Measurements from ENCODE around the gene RAB28. TPM values are rescaled to one million over a fixed set of nuclear protein-coding genes. Genes with fewer than 3 reads are reported as not detected.
"Not testable (repeated sequence)": the region's sequence is repeated elsewhere in the genome, so short reads cannot be mapped to it uniquely, and the experiment has no call there.

RAB28 gene
- total RNA-seq, 2 donors from 2014 or later: 15.6 to 16.8 TPM

DNA sequence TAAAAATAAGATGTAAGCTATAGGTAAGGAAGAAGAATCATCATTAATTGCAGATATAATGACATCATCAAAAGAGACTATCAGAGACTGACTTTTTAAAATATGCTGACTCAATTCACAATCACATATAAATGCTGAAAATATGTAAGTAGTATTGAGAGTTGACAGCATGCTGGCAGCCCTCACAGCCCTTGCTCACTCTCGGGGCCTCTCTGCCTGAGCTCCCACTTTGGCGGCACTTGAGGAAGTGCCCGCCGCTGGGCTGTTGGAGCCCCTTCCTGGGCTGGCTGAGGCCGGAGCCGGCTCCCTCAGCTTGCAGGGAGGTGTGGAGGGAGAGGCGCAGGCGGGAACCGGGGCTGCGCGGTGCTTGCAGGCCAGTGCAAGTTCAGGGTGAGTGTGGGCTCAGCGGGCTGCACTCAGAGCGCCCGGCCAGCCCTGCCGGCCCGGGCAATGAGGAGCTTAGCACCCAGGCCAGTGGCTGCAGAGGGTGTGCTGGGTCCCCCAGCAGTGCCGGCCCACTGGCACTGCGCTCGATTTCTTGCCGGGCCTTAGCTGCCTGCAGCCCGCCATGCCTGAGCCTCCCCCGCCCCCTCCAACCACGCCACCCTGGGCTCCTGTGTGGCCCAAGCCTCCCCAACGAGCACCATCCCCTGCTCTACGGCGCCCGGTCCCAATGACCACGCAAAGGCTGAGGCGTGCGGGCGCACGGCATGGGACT, 68.9 kb downstream of the RAB28 start:
- no peak for ATAC-seq (replicated peaks in 1 of 2)
- peaks cover 14 to 16% of the 10 kb centered on the region in 2 donors for H3K36me3 Mint-ChIP-seq (ENCODE audit: insufficient read depth in 2 of 2)

DNA sequence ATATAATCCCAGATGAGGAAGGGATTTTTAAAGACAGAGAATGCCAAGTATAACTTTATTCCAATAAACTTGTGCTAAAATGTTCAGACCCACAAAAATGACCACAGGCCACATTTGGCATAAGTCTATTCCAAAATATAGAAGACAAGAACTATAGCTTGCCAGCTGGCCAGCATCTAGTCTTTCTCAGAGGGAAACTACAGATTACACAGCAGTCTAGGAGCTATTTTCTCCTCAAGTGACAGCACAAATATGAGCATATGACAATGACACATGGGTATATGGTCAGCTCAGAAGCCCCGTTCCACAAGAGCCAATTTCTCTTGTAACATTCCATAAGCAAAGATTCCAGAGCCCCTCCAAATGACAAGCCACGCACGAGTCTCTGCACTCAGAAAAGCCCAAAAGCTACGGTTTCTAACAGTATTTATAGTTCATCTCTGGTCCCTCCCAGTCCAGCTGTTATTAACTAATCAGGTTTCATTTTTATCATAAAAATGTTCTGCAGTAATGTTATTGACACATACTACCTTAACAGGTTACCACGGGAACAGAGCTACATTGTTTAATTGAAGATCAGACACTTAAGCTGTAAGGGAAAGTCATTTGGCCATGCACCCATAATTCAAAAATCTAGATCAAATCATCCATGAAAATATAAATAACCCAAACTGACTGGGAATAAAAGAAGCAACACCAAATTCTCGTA, 70.3 kb downstream of the RAB28 start:
- Mint-ChIP-seq H3K27me3 (ENCODE audit: low read depth) (no peaks in the 10 kb centered on the region), H3K9me3 (peaks cover 1 to 2% of the 10 kb centered on the region in 2 donors), H3K4me1 (ENCODE audit: low read depth) (peaks cover 19% of the 10 kb centered on the region), H3K4me3 (no peak overlapping the region), H3K27ac (no peak overlapping the region), H3K36me3 (ENCODE audit: insufficient read depth in 2 of 2) (peaks cover 8% of the 10 kb centered on the region in 2 donors)
- DNase-seq (no peak), ATAC-seq (replicated peaks in 1 of 2) (no peak)

More for the DNA sequence above, 68.9 kb downstream of the RAB28 start:
- no peak for DNase-seq
- H3K27ac Mint-ChIP-seq: no peak overlapping the region
- peaks cover 19% of the 10 kb centered on the region for H3K4me1 Mint-ChIP-seq (ENCODE audit: low read depth)
- H3K4me3 Mint-ChIP-seq: no peak overlapping the region
- no peaks in the 10 kb centered on the region for H3K27me3 Mint-ChIP-seq (ENCODE audit: low read depth)
- H3K9me3 Mint-ChIP-seq: peaks cover 7 to 10% of the 10 kb centered on the region in 2 donors

DNA sequence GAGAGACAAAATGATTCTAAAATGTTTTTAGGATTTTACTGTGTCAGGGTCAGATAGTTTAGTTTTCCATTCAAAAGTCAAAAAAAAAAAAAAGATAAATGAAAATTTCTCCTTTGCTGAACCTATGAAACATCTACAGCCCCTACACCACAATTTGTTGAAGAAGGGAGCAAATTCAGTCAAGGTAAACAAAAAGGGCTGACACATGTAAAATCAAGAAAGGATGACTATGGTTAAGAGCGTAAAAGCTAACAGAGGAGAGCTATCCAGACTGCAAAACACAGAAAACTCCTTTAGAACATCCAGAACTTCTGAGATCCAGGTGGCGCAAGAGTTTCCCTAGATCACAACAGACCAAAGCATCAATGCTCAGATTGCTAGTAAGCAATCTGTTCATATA, 72.2 kb downstream of the RAB28 start:
- Mint-ChIP-seq H3K27ac (no peak overlapping the region), H3K9me3 (peaks cover 0 to 1% of the 10 kb centered on the region in 2 donors), H3K27me3 (ENCODE audit: low read depth) (no peaks in the 10 kb centered on the region), H3K4me3 (no peak overlapping the region), H3K36me3 (ENCODE audit: insufficient read depth in 2 of 2) (peaks cover 4 to 9% of the 10 kb centered on the region in 2 donors), H3K4me1 (ENCODE audit: low read depth) (peaks cover 19% of the 10 kb centered on the region)
- ATAC-seq (replicated peaks in 1 of 2): no peak
- DNase-seq: no peak

DNA sequence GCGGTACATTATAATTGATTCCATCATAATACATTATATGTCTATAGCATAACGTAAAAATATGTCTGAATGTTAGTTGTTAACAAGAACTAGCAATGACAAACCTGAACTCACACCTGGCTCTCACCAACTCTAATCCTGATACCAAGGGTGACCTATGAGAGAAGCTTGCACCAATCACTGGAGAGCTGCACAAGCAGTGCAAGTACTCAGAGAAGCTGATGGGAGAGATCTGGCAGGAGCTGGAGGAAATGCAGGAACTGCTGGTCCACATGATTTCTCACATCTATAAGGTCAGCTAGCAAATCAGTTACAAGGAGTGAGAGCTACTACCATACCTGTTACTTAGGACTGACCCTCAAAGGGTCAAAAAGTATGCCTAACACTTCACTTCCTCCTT, 74.8 kb downstream of the RAB28 start:
- no peak overlapping the region for H3K4me3 Mint-ChIP-seq
- peaks cover 18% of the 10 kb centered on the region for H3K4me1 Mint-ChIP-seq (ENCODE audit: low read depth)
- H3K9me3 Mint-ChIP-seq: peaks cover 0 to 3% of the 10 kb centered on the region in 2 donors
- peaks cover 4 to 7% of the 10 kb centered on the region in 2 donors for H3K36me3 Mint-ChIP-seq (ENCODE audit: insufficient read depth in 2 of 2)
- ATAC-seq (replicated peaks in 1 of 2) (no peak), DNase-seq (no peak)
- no peaks in the 10 kb centered on the region for H3K27me3 Mint-ChIP-seq (ENCODE audit: low read depth)
- no peak overlapping the region for H3K27ac Mint-ChIP-seq

- H3K27me3 Mint-ChIP-seq (ENCODE audit: low read depth): not testable (repeated sequence)
These were observed 78.0 kb downstream of the RAB28 start for GRCh38 chr4:13406156-13406555.

GRCh38 chr4:13403833-13404232, 80.3 kb downstream of the RAB28 start:
- no peaks in the 10 kb centered on the region for H3K4me1 Mint-ChIP-seq (ENCODE audit: low read depth)
- ATAC-seq (replicated peaks in 1 of 2): no peak
- H3K27ac Mint-ChIP-seq: no peak overlapping the region
- H3K27me3 Mint-ChIP-seq (ENCODE audit: low read depth): no peaks in the 10 kb centered on the region
- peaks cover 0 to 3% of the 10 kb centered on the region in 2 donors for H3K9me3 Mint-ChIP-seq
- H3K36me3 Mint-ChIP-seq (ENCODE audit: insufficient read depth in 2 of 2): peaks cover 0 to 5% of the 10 kb centered on the region in 2 donors
- H3K4me3 Mint-ChIP-seq: no peak overlapping the region
- DNase-seq: no peak

More at GRCh38 chr4:13406156-13406555, 78.0 kb downstream of the RAB28 start:
- H3K27ac Mint-ChIP-seq; H3K4me3 Mint-ChIP-seq; H3K4me1 Mint-ChIP-seq (ENCODE audit: low read depth); H3K9me3 Mint-ChIP-seq; H3K36me3 Mint-ChIP-seq (ENCODE audit: insufficient read depth in 2 of 2); DNase-seq; ATAC-seq (replicated peaks in 1 of 2): not testable (repeated sequence)

- DNase-seq (no peak), ATAC-seq (replicated peaks in 1 of 2) (no peak)
- H3K36me3 Mint-ChIP-seq (ENCODE audit: insufficient read depth in 2 of 2): peaks cover 0 to 5% of the 10 kb centered on the region in 2 donors
- H3K27ac Mint-ChIP-seq: no peak overlapping the region
- H3K9me3 Mint-ChIP-seq: peaks cover 0 to 3% of the 10 kb centered on the region in 2 donors
- H3K4me3 Mint-ChIP-seq: no peak overlapping the region
- H3K4me1 Mint-ChIP-seq (ENCODE audit: low read depth): no peaks in the 10 kb centered on the region
- no peaks in the 10 kb centered on the region for H3K27me3 Mint-ChIP-seq (ENCODE audit: low read depth)
These were observed 80.8 kb downstream of the RAB28 start for GRCh38 chr4:13403326-13403725.

- ATAC-seq (replicated peaks in 1 of 2) (no peak), DNase-seq (no peak)
- no peak overlapping the region for H3K27ac Mint-ChIP-seq
- H3K4me1 Mint-ChIP-seq (ENCODE audit: low read depth): no peaks in the 10 kb centered on the region
- no peaks in the 10 kb centered on the region for H3K36me3 Mint-ChIP-seq (ENCODE audit: insufficient read depth in 2 of 2)
- no peaks in the 10 kb centered on the region for H3K27me3 Mint-ChIP-seq (ENCODE audit: low read depth)
- no peaks in the 10 kb centered on the region for H3K9me3 Mint-ChIP-seq
- H3K4me3 Mint-ChIP-seq: no peak overlapping the region
These were observed 84.9 kb downstream of the RAB28 start for GRCh38 chr4:13399257-13399656.

DNA sequence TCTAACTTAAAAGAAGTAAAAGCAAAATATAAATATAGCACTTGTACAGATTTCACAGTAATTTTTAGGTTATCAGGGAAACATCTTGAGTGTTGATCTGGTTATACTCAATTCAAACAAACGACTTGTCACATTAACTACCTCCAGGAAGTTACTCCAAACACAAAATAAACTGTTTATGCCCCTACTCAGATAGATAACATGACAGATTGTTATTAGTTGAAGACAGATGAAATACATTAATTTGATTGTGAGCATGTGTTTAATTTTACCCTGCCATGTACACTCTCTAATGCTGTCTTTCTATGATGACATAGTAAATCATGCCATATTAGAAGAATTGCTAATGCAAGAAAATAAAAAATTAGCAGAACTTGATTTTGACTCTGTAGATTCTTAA, 88.0 kb downstream of the RAB28 start:
- no peaks in the 10 kb centered on the region for H3K9me3 Mint-ChIP-seq
- no peaks in the 10 kb centered on the region for H3K27me3 Mint-ChIP-seq (ENCODE audit: low read depth)
- peaks cover under 1 to 3% of the 10 kb centered on the region in 2 donors for H3K36me3 Mint-ChIP-seq (ENCODE audit: insufficient read depth in 2 of 2)
- H3K27ac Mint-ChIP-seq: no peak overlapping the region
- H3K4me1 Mint-ChIP-seq (ENCODE audit: low read depth): no peaks in the 10 kb centered on the region
- H3K4me3 Mint-ChIP-seq: no peak overlapping the region
- no peak for DNase-seq
- ATAC-seq (replicated peaks in 1 of 2): no peak

GRCh38 chr4:13389901-13390300, 94.2 kb downstream of the RAB28 start:
- H3K9me3 Mint-ChIP-seq: peaks cover 2 to 11% of the 10 kb centered on the region in 2 donors
- not testable (repeated sequence) for DNase-seq; H3K4me3 Mint-ChIP-seq; ATAC-seq (replicated peaks in 1 of 2); H3K27me3 Mint-ChIP-seq (ENCODE audit: low read depth); H3K36me3 Mint-ChIP-seq (ENCODE audit: insufficient read depth in 2 of 2)
- peaks cover 17% of the 10 kb centered on the region for H3K4me1 Mint-ChIP-seq (ENCODE audit: low read depth)
- peak overlapping the region; percentile 36 for H3K27ac Mint-ChIP-seq

DNA sequence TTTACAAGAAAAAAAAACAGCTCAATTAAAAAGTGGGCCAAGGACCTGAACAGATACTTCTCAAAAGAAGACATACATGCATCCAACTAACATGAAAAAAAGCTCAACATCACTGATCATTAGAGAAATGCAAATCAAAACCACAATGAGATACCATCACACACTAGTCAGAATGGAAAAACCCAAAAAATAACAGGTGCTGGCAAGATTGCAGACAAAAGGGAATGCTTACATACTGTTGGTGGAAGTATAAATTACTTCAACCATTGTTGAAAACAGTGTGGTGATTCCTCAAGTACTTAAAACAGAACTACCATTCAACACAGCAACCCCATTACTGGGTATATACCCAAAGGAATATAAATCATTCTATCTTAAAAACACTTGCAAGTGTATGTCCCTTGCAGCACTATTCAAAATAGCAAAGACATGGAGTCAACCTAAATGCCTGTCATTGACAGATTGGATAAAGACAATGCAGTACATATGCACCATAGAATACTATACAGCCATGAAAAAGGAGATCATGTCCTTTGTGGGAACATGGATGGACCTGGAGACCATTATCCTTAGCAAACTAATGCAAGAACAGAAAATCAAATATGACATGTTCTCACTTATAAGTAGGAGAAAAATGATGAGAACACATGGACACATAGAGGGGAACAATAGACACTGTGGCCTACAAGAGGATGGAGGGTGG, 97.6 kb downstream of the RAB28 start:
- Mint-ChIP-seq H3K4me1 (ENCODE audit: low read depth) (peaks cover 17% of the 10 kb centered on the region), H3K36me3 (ENCODE audit: insufficient read depth in 2 of 2) (peaks cover 4 to 6% of the 10 kb centered on the region in 2 donors), H3K27me3 (ENCODE audit: low read depth) (no peaks in the 10 kb centered on the region), H3K27ac (no peak overlapping the region), H3K9me3 (peaks cover 2 to 11% of the 10 kb centered on the region in 2 donors), H3K4me3 (no peak overlapping the region)
- no peak for DNase-seq
- no peak for ATAC-seq (replicated peaks in 1 of 2)

GRCh38 chr4:13384055-13384454, 100.1 kb downstream of the RAB28 start:
- peaks cover 0 to 11% of the 10 kb centered on the region in 2 donors for H3K9me3 Mint-ChIP-seq
- no peak overlapping the region for H3K27ac Mint-ChIP-seq
- ATAC-seq (replicated peaks in 1 of 2) (no peak), DNase-seq (peak in 1 of 2 donors; percentile 0)
- H3K4me3 Mint-ChIP-seq: no peak overlapping the region
- H3K4me1 Mint-ChIP-seq (ENCODE audit: low read depth): peaks cover 17% of the 10 kb centered on the region
- no peaks in the 10 kb centered on the region for H3K27me3 Mint-ChIP-seq (ENCODE audit: low read depth)
- H3K36me3 Mint-ChIP-seq (ENCODE audit: insufficient read depth in 2 of 2): peaks cover 3 to 5% of the 10 kb centered on the region in 2 donors

Data from activated T-cell treated with anti-CD3 and anti-CD28 coated beads, Interleukin-2, amount 50 U/mL, for 72 hours (primary cell).